Keratinocyte (primary cell): ENCODE data around the gene SLC2A5. TPM values are rescaled to one million over a fixed set of nuclear protein-coding genes. Genes with fewer than 3 reads are reported as not detected.

Source experiments
- DNase-seq: peaks from one replicate; pipeline ENCODE4 v3.0.0-alpha.2; 2011; ENCODE audit warnings: low read depth, missing footprints, low spot score
- FAIRE-seq: peaks from 2 replicates; lab custom pipeline; 2011; peaks lifted over from hg19 to GRCh38; lab: Jason Lieb, UNC
- H2AFZ ChIP-seq: 2 replicates; pipeline ENCODE4 v1.6.0; 2012; ENCODE audit warnings: low read length, control low read depth, inconsistent platforms; ENCODE audit not compliant: control insufficient read depth
- H3K27ac ChIP-seq: 2 replicates; pipeline ENCODE4 v1.5.1; 2011; ENCODE audit warnings: low read length; ENCODE audit not compliant: control insufficient read depth, insufficient read depth
- H3K27me3 ChIP-seq: 3 replicates; pipeline ENCODE4 v1.6.0; 2011; ENCODE audit warnings: low read length; ENCODE audit not compliant: control insufficient read depth, insufficient read depth; ENCODE audit errors: extremely low read depth
- H3K36me3 ChIP-seq, 2 experiments: 2 replicates in 1 of 2; 3 replicates in 1 of 2; pipeline ENCODE4 v1.5.1; 2011; ENCODE audit warnings: low read length in 2 of 2, mild to moderate bottlenecking in 1 of 2; ENCODE audit not compliant: control insufficient read depth in 2 of 2, insufficient read depth in 2 of 2; ENCODE audit errors: extremely low read depth in 1 of 2
- H3K4me1 ChIP-seq: 3 replicates; pipeline ENCODE4 v1.5.1; 2011; ENCODE audit warnings: low read length; ENCODE audit not compliant: control insufficient read depth, insufficient read depth; ENCODE audit errors: extremely low read depth
- H3K4me2 ChIP-seq: 3 replicates; pipeline ENCODE4 v1.6.0; 2011; ENCODE audit warnings: low read depth, low read length; ENCODE audit not compliant: control insufficient read depth, insufficient read depth; ENCODE audit errors: extremely low read depth
- H3K4me3 ChIP-seq, 3 experiments: fragments of 200-600 bp in 1 of 3; sonication (generic) in 1 of 3; 2 replicates in 2 of 3; 3 replicates in 1 of 3; pipeline ENCODE4 v1.5.1; 2011 to 2016; ENCODE audit warnings: low read length in 3 of 3, mild to moderate bottlenecking in 3 of 3, control low read depth in 2 of 3, inconsistent platforms in 1 of 3, low read depth in 1 of 3, mixed read lengths in 1 of 3, mixed run types in 1 of 3, moderate library complexity in 1 of 3; ENCODE audit not compliant: control insufficient read depth in 2 of 3, insufficient read depth in 2 of 3; ENCODE audit errors: extremely low read depth in 1 of 3
- H3K79me2 ChIP-seq: 2 replicates; pipeline ENCODE4 v1.6.0; 2012; ENCODE audit warnings: low read length; ENCODE audit not compliant: control insufficient read depth, insufficient read depth
- H3K9ac ChIP-seq: 3 replicates; pipeline ENCODE4 v1.6.0; 2011; ENCODE audit warnings: low read length; ENCODE audit not compliant: control insufficient read depth, insufficient read depth; ENCODE audit errors: extremely low read depth
- H3K9me1 ChIP-seq: 3 replicates; pipeline ENCODE4 v1.6.0; 2011; ENCODE audit warnings: low read length; ENCODE audit not compliant: control insufficient read depth, insufficient read depth; ENCODE audit errors: extremely low read depth
- H3K9me3 ChIP-seq: 2 replicates; pipeline ENCODE4 v1.5.1; 2012; ENCODE audit warnings: low read depth, low read length; ENCODE audit not compliant: control insufficient read depth
- H4K20me1 ChIP-seq: 3 replicates; pipeline ENCODE4 v1.6.0; 2011; ENCODE audit warnings: low read length; ENCODE audit not compliant: control insufficient read depth, insufficient read depth; ENCODE audit errors: extremely low read depth
- EZH2 ChIP-seq: IDR thresholded peaks from one replicate; pipeline ENCODE4 v1.6.1; 2012; ENCODE audit warnings: inconsistent platforms, mild to moderate bottlenecking, low read length, moderate library complexity
- dilution Hi-C: fragments of 300-500 bp; cut with MboI; formaldehyde crosslinking; loops from one replicate; pipeline ENCODE4 v1.7.0; 2020; ENCODE audit warnings: low sequenced_read_pairs; ENCODE audit not compliant: extremely low pct_ligation_motif_present
- polyA plus RNA-seq, 5 experiments: library from polyadenylated mRNA; depleted of rRNA in 3 of 5; stranded (reverse) in 3 of 5; stranded (forward) in 1 of 5; unstranded in 1 of 5; fragments of >200 nt; gene quantifications; 1 replicate in 1 of 5; 2 replicates in 3 of 5; 3 replicates in 1 of 5; pipeline versions ENCODE4 v1.2.1 to v1.2.3, GENCODE V29; 2011 to 2012; ENCODE audit warnings: missing spikeins in 2 of 5, low read depth in 1 of 5, low replicate concordance in 1 of 5
- TF ChIP-seq, protein P1 (sequence below), 3 experiments: IDR thresholded peaks in 1 of 3; conservative IDR thresholded peaks in 1 of 3; optimal IDR thresholded peaks in 1 of 3; 2 replicates in 2 of 3; 3 replicates in 1 of 3; pipeline versions ENCODE3 to v1.5.1; 2011; ENCODE audit warnings: low read length in 3 of 3, mild to moderate bottlenecking in 3 of 3, moderate library complexity in 2 of 3, control low read depth in 1 of 3, inconsistent platforms in 1 of 3; ENCODE audit not compliant: insufficient read depth in 2 of 3; ENCODE audit errors: extremely low read depth in 1 of 3

SLC2A5 gene
- polyA plus RNA-seq, 1 donor (not counting 4 experiments of a cell fraction or from before 2014, with no cell fraction given), result 0.77 TPM

DNA sequence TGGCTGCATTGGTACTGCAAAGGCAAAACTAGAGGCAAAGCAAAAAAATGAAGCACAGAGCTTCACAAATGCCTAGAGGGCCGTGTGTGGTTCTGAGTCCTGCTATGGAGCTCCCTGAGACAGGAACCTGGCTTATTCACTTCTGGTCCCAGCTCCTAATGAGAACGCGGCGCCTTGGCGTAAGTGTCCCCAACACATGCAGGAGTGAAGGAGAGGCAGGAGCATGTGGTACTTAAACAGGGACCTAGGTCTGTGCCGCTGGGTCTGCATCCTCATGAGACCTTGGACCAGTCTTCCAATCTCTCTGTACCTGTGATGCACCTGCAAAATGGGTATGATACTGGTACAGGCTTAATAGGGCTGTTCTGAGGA, 28.8 kb downstream of the SLC2A5 start:
- H3K27me3 ChIP-seq, result no peaks in the 10 kb centered on the region
- H3K79me2 ChIP-seq, result no peaks in the 10 kb centered on the region
- DNase-seq, result no peak
- dilution Hi-C loops, result no loop called here
- H3K4me3 ChIP-seq, result no peak overlapping the region
- H2AFZ ChIP-seq, result no peak overlapping the region
- FAIRE-seq, result no peak
- no peaks in the 10 kb centered on the region for H4K20me1 ChIP-seq
- no peaks in the 10 kb centered on the region for H3K36me3 ChIP-seq
- no peaks in the 10 kb centered on the region for H3K4me1 ChIP-seq
- no peak overlapping the region for H3K9ac ChIP-seq
- no peak overlapping the region for H3K27ac ChIP-seq
- no peaks in the 10 kb centered on the region for H3K9me3 ChIP-seq
- H3K4me2 ChIP-seq, result no peak overlapping the region
- H3K9me1 ChIP-seq, result no peaks in the 10 kb centered on the region
- no peak for TF ChIP-seq EZH2
- TF ChIP-seq, protein P1, sequence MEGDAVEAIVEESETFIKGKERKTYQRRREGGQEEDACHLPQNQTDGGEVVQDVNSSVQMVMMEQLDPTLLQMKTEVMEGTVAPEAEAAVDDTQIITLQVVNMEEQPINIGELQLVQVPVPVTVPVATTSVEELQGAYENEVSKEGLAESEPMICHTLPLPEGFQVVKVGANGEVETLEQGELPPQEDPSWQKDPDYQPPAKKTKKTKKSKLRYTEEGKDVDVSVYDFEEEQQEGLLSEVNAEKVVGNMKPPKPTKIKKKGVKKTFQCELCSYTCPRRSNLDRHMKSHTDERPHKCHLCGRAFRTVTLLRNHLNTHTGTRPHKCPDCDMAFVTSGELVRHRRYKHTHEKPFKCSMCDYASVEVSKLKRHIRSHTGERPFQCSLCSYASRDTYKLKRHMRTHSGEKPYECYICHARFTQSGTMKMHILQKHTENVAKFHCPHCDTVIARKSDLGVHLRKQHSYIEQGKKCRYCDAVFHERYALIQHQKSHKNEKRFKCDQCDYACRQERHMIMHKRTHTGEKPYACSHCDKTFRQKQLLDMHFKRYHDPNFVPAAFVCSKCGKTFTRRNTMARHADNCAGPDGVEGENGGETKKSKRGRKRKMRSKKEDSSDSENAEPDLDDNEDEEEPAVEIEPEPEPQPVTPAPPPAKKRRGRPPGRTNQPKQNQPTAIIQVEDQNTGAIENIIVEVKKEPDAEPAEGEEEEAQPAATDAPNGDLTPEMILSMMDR (optimal IDR thresholded peaks at IDR 0.05 in 1 of 3, IDR thresholded peaks at IDR 0.05 in 1 of 3, conservative IDR thresholded peaks at IDR 0.05 in 1 of 3; ENCODE audit: extremely low read depth in 1 of 3, insufficient read depth in 2 of 3, low read length in 3 of 3), result no peak

DNA sequence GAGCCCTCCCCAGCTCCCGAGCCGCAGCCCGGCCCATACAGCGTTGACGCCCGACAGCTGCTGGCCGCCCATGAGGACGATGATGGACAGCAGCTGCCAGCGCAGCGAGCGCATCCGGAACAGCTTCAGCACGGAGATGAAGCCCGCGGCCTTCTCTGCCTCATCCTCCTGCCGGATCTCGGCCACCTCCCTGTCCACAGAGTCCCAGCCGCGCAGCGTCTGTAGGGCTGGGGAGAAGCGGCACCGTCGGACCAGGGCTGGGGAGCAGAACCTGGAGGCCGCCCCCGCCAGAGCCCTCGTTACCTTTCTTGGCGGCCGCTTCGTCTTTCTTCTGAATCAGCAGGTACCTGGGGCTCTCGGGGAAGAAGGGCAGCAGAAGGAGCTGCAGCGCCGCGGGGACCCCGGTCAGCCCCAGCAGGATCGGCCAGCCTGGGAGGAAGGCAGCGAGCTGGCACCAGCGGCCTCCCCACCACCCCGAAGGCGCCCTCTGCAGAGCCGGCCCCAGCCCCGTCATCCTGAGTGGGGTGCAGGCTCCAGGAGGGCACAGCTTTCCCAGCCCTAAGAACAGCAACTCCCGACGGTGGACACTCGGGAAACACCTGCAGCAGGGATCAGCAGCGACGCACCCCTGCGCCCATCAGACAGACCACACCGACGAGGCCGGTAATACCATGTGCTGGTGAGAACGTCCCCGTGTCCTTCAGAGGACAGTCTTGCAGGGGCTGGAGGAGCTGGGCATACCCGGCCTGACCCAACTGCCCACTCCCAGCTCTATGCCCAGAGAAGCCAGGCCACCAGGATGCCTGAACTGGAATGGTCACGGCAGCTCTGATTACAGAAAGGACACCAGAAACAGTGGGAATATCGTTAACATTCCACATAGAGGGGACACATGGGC, 29.4 kb downstream of the SLC2A5 start:
- H3K4me2 ChIP-seq, result no peak overlapping the region
- no peaks in the 10 kb centered on the region for H3K27me3 ChIP-seq
- no peak overlapping the region for H3K9ac ChIP-seq
- no peaks in the 10 kb centered on the region for H4K20me1 ChIP-seq
- H3K4me3 ChIP-seq, result no peak overlapping the region
- no peaks in the 10 kb centered on the region for H3K36me3 ChIP-seq
- TF ChIP-seq, protein P1 (optimal IDR thresholded peaks at IDR 0.05 in 1 of 3, IDR thresholded peaks at IDR 0.05 in 1 of 3, conservative IDR thresholded peaks at IDR 0.05 in 1 of 3; ENCODE audit: extremely low read depth in 1 of 3, insufficient read depth in 2 of 3, low read length in 3 of 3), result no peak
- no peak overlapping the region for H3K27ac ChIP-seq
- peaks cover 1% of the 10 kb centered on the region for H3K9me3 ChIP-seq
- H3K9me1 ChIP-seq, result no peaks in the 10 kb centered on the region
- no peaks in the 10 kb centered on the region for H3K79me2 ChIP-seq
- no peaks in the 10 kb centered on the region for H3K4me1 ChIP-seq
- FAIRE-seq, result no peak
- no peak for DNase-seq
- no peak overlapping the region for H2AFZ ChIP-seq
- dilution Hi-C loops, result no loop called here
